Stomach (tissue), 4 donors: Measurements from ENCODE around the gene FTO.

Source experiments
- CTCF ChIP-seq, 7 experiments: fragments of 450-650 bp in 4 of 7; fragments of 200-600 bp in 3 of 7; sonication (generic) in 3 of 7; IDR thresholded peaks; one replicate each; pipeline ENCODE4 v1.5.1; 2016 to 2019; ENCODE audit warnings: antibody characterized with exemption in 7 of 7, control low read depth in 2 of 7, mild to moderate bottlenecking in 1 of 7
- EP300 ChIP-seq: sonication (generic); formaldehyde crosslinking; IDR thresholded peaks from one replicate; pipeline ENCODE4 v1.6.1; 2017; ENCODE audit warnings: antibody characterized with exemption
- POLR2A ChIP-seq, 4 donors: fragments of 450-650 bp; IDR thresholded peaks; one replicate each; pipeline ENCODE4 v1.6.1; 2016; ENCODE audit warnings: antibody characterized with exemption in 4 of 4, control low read depth in 2 of 4, mild to moderate bottlenecking in 1 of 4, moderate library complexity in 1 of 4

- TF ChIP-seq CTCF (IDR thresholded peaks at IDR 0.05) (no peak), POLR2A (IDR thresholded peaks at IDR 0.05) (no peak), EP300 (no peak)
Observed at GRCh38 chr16:53876811-53877210, 172.9 kb downstream of the FTO start.
